MM.1S (cell line): ENCODE data around the gene SSBP2.

Source experiments
- DNase-seq: peaks from one replicate; pipeline ENCODE4 v3.0.0-alpha.2; 2015
- H2AFZ ChIP-seq: fragments of 300-600 bp; sonication (generic); 2 replicates; pipeline ENCODE4 v1.6.0; 2016; ENCODE audit warnings: antibody characterized with exemption, low read length
- H3F3A ChIP-seq: fragments of 300-600 bp; sonication (generic); 2 replicates; pipeline ENCODE4 v1.6.1; 2016; ENCODE audit warnings: mild to moderate bottlenecking, antibody characterized with exemption, low read length, moderate library complexity, mixed read lengths; ENCODE audit not compliant: insufficient read depth
- H3K27ac ChIP-seq: fragments of 300-600 bp; sonication (generic); 2 replicates; pipeline ENCODE4 v1.5.1; 2016; ENCODE audit warnings: mild to moderate bottlenecking, low read length
- H3K27me3 ChIP-seq: fragments of 300-600 bp; sonication (generic); replicated peaks from 2 replicates; pipeline ENCODE4 v1.6.0; 2016; ENCODE audit warnings: low read length; ENCODE audit not compliant: insufficient read depth
- H3K36me3 ChIP-seq: fragments of 300-600 bp; sonication (generic); replicated peaks from 2 replicates; pipeline ENCODE4 v1.6.1; 2016; ENCODE audit warnings: mild to moderate bottlenecking, low read length, mixed read lengths; ENCODE audit not compliant: insufficient read depth
- H3K4me1 ChIP-seq: fragments of 300-600 bp; sonication (generic); 2 replicates; pipeline ENCODE4 v1.6.1; 2016; ENCODE audit warnings: low read length, mixed read lengths
- H3K4me2 ChIP-seq: fragments of 300-600 bp; sonication (generic); 2 replicates; pipeline ENCODE4 v1.6.0; 2016; ENCODE audit warnings: low read depth, low read length
- H3K4me3 ChIP-seq: fragments of 300-600 bp; sonication (generic); 2 replicates; pipeline ENCODE4 v1.5.1; 2016; ENCODE audit warnings: low read length, mixed read lengths
- H3K79me2 ChIP-seq: fragments of 300-600 bp; sonication (generic); 2 replicates; pipeline ENCODE4 v1.6.1; 2016; ENCODE audit warnings: mixed run types, low read length, mixed read lengths
- H3K9ac ChIP-seq: fragments of 300-600 bp; sonication (generic); 2 replicates; pipeline ENCODE4 v1.6.1; 2016; ENCODE audit warnings: low read length, mixed read lengths
- H3K9me2 ChIP-seq: fragments of 300-600 bp; sonication (generic); replicated peaks from 2 replicates; pipeline ENCODE4 v1.6.1; 2016; ENCODE audit warnings: mild to moderate bottlenecking, low read length, mixed read lengths; ENCODE audit not compliant: insufficient read depth
- H3K9me3 ChIP-seq: fragments of 300-600 bp; sonication (generic); replicated peaks from 2 replicates; pipeline ENCODE4 v1.6.1; 2016; ENCODE audit warnings: mild to moderate bottlenecking, low read length, mixed read lengths; ENCODE audit not compliant: insufficient read depth
- H4K20me1 ChIP-seq: fragments of 300-600 bp; sonication (generic); 2 replicates; pipeline ENCODE4 v1.6.1; 2016; ENCODE audit warnings: mild to moderate bottlenecking, low read length, moderate library complexity, mixed read lengths; ENCODE audit not compliant: insufficient read depth
- CTCF ChIP-seq: fragments of 300-600 bp; sonication (generic); IDR thresholded peaks from 2 replicates; pipeline ENCODE4 v1.5.1; 2016; ENCODE audit warnings: antibody characterized with exemption, low read length, mixed read lengths
- EZH2 ChIP-seq: fragments of 300-600 bp; sonication (generic); optimal IDR thresholded peaks from 2 replicates; pipeline ENCODE3; 2017; ENCODE audit warnings: low read depth, mild to moderate bottlenecking, antibody characterized with exemption, low read length, mixed read lengths
- EZH2phosphoT487 ChIP-seq: fragments of 300-600 bp; sonication (generic); IDR thresholded peaks from 2 replicates; pipeline ENCODE4 v1.6.1; 2018; ENCODE audit warnings: antibody characterized with exemption, low read length

SSBP2 gene

GRCh38 chr5:81789033-81789432 is 38.1 kb upstream of the SSBP2 start:
- TF ChIP-seq EZH2 (no peak), CTCF (no peak), EZH2phosphoT487 (no peak)
- no peak overlapping the region for H3K9ac ChIP-seq
- no peaks in the 10 kb centered on the region for H3K79me2 ChIP-seq
- no peaks in the 10 kb centered on the region for H3F3A ChIP-seq
- H3K9me2 ChIP-seq = no peaks in the 10 kb centered on the region
- no peaks in the 10 kb centered on the region for H3K9me3 ChIP-seq
- H3K4me3 ChIP-seq = no peak overlapping the region
- no peak overlapping the region for H2AFZ ChIP-seq
- H3K27me3 ChIP-seq = no peaks in the 10 kb centered on the region
- H4K20me1 ChIP-seq = no peaks in the 10 kb centered on the region
- no peaks in the 10 kb centered on the region for H3K36me3 ChIP-seq
- no peak for DNase-seq
- no peak overlapping the region for H3K4me2 ChIP-seq
- no peak overlapping the region for H3K27ac ChIP-seq
- H3K4me1 ChIP-seq = peaks cover 13% of the 10 kb centered on the region; the same call in 1 of the 2 replicates

GRCh38 chr5:81788329-81788728 is 37.4 kb upstream of the SSBP2 start:
- no peak overlapping the region for H3K9ac ChIP-seq
- H3K4me1 ChIP-seq = peaks cover 13% of the 10 kb centered on the region; the same call in 1 of the 2 replicates
- H3K27ac ChIP-seq = no peak overlapping the region
- no peaks in the 10 kb centered on the region for H3K9me2 ChIP-seq
- H2AFZ ChIP-seq = peak overlapping the region; percentile 31
- no peaks in the 10 kb centered on the region for H3K36me3 ChIP-seq
- no peaks in the 10 kb centered on the region for H3K9me3 ChIP-seq
- DNase-seq = no peak
- no peaks in the 10 kb centered on the region for H3K79me2 ChIP-seq
- H3K4me3 ChIP-seq = no peak overlapping the region
- no peaks in the 10 kb centered on the region for H4K20me1 ChIP-seq
- TF ChIP-seq EZH2phosphoT487 (no peak), CTCF (no peak), EZH2 (no peak)
- H3F3A ChIP-seq = no peaks in the 10 kb centered on the region
- H3K27me3 ChIP-seq = no peaks in the 10 kb centered on the region
- peak overlapping the region; percentile 33; the same call in 1 of the 2 replicates for H3K4me2 ChIP-seq

- Histone ChIP-seq H2AFZ (peak overlapping the region; percentile 31), H3K4me1 (peaks cover 13% of the 10 kb centered on the region; the same call in 1 of the 2 replicates), H3K27ac (no peak overlapping the region), H3K4me2 (peak overlapping the region; percentile 33), H3K79me2 (no peaks in the 10 kb centered on the region), H3F3A (no peaks in the 10 kb centered on the region), H4K20me1 (no peaks in the 10 kb centered on the region), H3K9me2 (no peaks in the 10 kb centered on the region), H3K27me3 (no peaks in the 10 kb centered on the region), H3K4me3 (no peak overlapping the region), H3K9ac (no peak overlapping the region), H3K9me3 (no peaks in the 10 kb centered on the region), H3K36me3 (no peaks in the 10 kb centered on the region)
- DNase-seq = peak; percentile 54
- TF ChIP-seq CTCF = no peak
- TF ChIP-seq EZH2 = no peak
- TF ChIP-seq EZH2phosphoT487 = no peak
Observed at GRCh38 chr5:81787474-81788242, 36.8 kb upstream of the SSBP2 start.
